Activated T-helper 1 cell treated with Interleukin-2 at 50 U/mL for 16 hours (primary cell): ENCODE data around the gene OR2A2.
A peak's percentile ranks its signal among the peaks of the same experiment; 100 is the strongest.
"Not testable (repeated sequence)": the region's sequence is repeated elsewhere in the genome, so short reads cannot be mapped to it uniquely, and the experiment has no call there.

Source experiments
- DNase-seq: peaks from one replicate; pipeline ENCODE4 v3.0.0-alpha.2; 2020; ENCODE audit warnings: low read depth

The OR2A2 gene

GRCh38 chr7:144109283-144109682 lies at the start of gene OR2A2:
Gene OR2A2 (plus strand): TSS chr7:144109583. CDS start chr7:144109583, 0 bp downstream.
- no peak for DNase-seq

GRCh38 chr7:144063710-144064109 lies 45.7 kb upstream of the OR2A2 start:
- DNase-seq, result no peak

- DNase-seq, result no peak
Observed at GRCh38 chr7:144069511-144069910, 39.9 kb upstream of the OR2A2 start, which contains the start of gene OR2A25. Gene OR2A25 (plus strand): TSS chr7:144069811. CDS start chr7:144074220, 4,409 bp downstream.

GRCh38 chr7:144069953-144070352 lies 39.4 kb upstream of the OR2A2 start:
- no peak for DNase-seq

GRCh38 chr7:144074374-144074773 lies 35.0 kb upstream of the OR2A2 start:
- no peak for DNase-seq

GRCh38 chr7:144085978-144086377 lies 23.4 kb upstream of the OR2A2 start, which contains the start of gene OR2A12:
Gene OR2A12 (plus strand): TSS chr7:144086278. CDS start chr7:144095108, 8,830 bp downstream.
- DNase-seq, result no peak

- DNase-seq, result no peak
Observed at GRCh38 chr7:144086730-144087129, 22.7 kb upstream of the OR2A2 start.

- DNase-seq, result no peak
Observed at GRCh38 chr7:144087230-144087629, 22.2 kb upstream of the OR2A2 start.

GRCh38 chr7:144090667-144091066 lies 18.7 kb upstream of the OR2A2 start:
- no peak for DNase-seq

- DNase-seq, result no peak
Observed at GRCh38 chr7:144098776-144099175, 10.6 kb upstream of the OR2A2 start.

- no peak for DNase-seq
Observed at GRCh38 chr7:144100607-144101006, 8.8 kb upstream of the OR2A2 start.

- no peak for DNase-seq
Observed at GRCh38 chr7:144102041-144102440, 7.3 kb upstream of the OR2A2 start.

- DNase-seq, result no peak
Observed at GRCh38 chr7:144105211-144105610, 4.2 kb upstream of the OR2A2 start.

- no peak for DNase-seq
Observed at GRCh38 chr7:144110272-144110671, 889 bp downstream of the OR2A2 start.

GRCh38 chr7:144113651-144114050 lies 4.3 kb downstream of the OR2A2 start:
- no peak for DNase-seq

GRCh38 chr7:144118341-144118740 lies 9.0 kb downstream of the OR2A2 start:
- DNase-seq, result no peak

GRCh38 chr7:144122876-144123275 lies 13.5 kb downstream of the OR2A2 start, which contains the start of gene OR2A14:
Gene OR2A14 (plus strand): TSS chr7:144123176. CDS start chr7:144129113, 5,937 bp downstream.
- no peak for DNase-seq

GRCh38 chr7:144127714-144128334 lies 18.4 kb downstream of the OR2A2 start:
- DNase-seq, result peak; percentile 65

- DNase-seq, result not testable (repeated sequence)
Observed at GRCh38 chr7:144129601-144130000, 20.2 kb downstream of the OR2A2 start.

GRCh38 chr7:144130730-144131129 lies 21.3 kb downstream of the OR2A2 start:
- DNase-seq, result no peak

- DNase-seq, result no peak
Observed at GRCh38 chr7:144132262-144132661, 22.9 kb downstream of the OR2A2 start.

GRCh38 chr7:144133307-144133706 lies 23.9 kb downstream of the OR2A2 start:
- DNase-seq, result no peak

- no peak for DNase-seq
Observed at GRCh38 chr7:144134116-144134515, 24.7 kb downstream of the OR2A2 start.

- DNase-seq, result no peak
Observed at GRCh38 chr7:144137501-144137900, 28.1 kb downstream of the OR2A2 start.
